Hematopoietic multipotent progenitor cell treated with erythropoietin and hydrocortisone succinate and interleukin-3 and kit ligand, for 6 days (in vitro differentiated cells): Measurements from ENCODE around the gene ESAM.
"Not testable (repeated sequence)": the region's sequence is repeated elsewhere in the genome, so short reads cannot be mapped to it uniquely, and the experiment has no call there.

ENCODE experiments used
- DNase-seq: peaks from one replicate; pipeline ENCODE4 v3.0.0-alpha.2; 2015

Gene ESAM

GRCh38 chr11:124762105-124762623 lies at the start of gene ESAM:
TSS of gene ESAM (minus strand) at chr11:124762290. CDS start at chr11:124762154, 136 bp downstream.
- DNase-seq: peak; percentile 75

- no peak for DNase-seq
These were observed 49.5 kb upstream of the ESAM start for GRCh38 chr11:124811399-124812125.

DNA sequence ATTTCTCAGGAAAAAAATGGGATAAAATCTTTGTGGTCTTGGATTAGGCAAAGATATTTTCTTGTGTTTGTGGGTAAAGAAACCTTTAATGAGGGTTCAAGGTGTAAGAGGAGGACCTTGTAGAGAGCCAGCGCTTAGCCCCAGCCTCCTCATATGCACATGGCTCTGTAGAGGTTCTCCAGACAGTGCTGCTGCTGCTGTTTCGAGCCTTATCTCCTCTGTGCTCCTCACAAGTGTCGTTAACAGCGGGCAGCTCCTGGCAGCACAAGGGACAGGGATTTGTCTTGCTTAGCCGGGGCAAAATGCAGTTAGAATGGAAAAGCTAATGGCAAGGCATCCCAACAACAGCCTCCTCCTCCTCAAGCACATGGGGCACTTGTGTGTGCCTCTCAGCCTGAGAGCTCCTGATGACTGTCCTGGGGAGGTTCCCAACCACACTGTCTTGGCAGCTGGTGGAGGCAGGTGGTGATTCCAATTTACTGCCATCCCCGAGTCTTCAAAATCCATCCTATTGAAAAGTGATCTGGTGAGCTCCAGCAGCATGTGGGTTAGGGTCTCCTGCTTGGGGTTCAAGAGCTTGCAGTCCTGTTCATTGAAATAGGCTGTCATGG lies 45.7 kb upstream of the ESAM start:
- DNase-seq: no peak

GRCh38 chr11:124807201-124807600 lies 45.1 kb upstream of the ESAM start:
- DNase-seq: no peak

- DNase-seq: no peak
These were observed 42.8 kb upstream of the ESAM start for GRCh38 chr11:124804884-124805283.

DNA sequence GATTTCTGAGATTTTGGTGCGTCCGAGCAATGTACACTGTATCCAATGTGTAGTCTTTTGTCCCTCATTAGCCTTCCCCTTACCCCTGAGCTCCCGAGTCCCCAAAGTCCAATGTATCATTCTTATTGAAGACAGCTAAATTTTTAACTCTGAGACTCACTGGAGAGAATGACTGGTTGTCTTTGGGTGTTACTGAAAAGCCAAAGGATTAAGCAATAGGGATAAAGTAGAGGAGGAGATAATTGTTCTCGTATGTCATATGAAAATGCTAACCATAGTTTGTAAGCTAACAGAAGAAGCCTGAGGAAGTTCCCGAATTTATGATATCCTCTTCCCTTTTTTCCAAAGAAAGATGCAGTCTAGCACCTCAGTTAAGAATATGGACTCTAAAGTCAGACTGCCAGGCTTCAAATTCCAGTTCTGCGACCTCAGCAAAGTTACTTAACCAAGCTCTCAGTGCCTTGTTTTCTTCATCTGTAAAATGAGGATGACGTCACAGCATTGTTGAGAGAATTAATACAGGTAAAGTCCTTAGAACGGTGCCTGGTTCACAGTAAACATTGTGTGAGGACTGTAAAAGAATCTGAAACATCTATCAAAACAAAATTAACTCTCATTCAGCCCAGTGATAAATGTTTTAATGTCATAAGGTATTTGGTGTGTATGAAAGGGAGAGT lies 39.7 kb upstream of the ESAM start:
- no peak for DNase-seq

GRCh38 chr11:124801014-124801413 lies 38.9 kb upstream of the ESAM start:
- DNase-seq: no peak

- peak; percentile 76 for DNase-seq
These were observed 38.3 kb upstream of the ESAM start, which contains the start of gene MSANTD2 for GRCh38 chr11:124800226-124800929. TSS of gene MSANTD2 (minus strand) at chr11:124800406. CDS start at chr11:124800380, 26 bp downstream.

DNA sequence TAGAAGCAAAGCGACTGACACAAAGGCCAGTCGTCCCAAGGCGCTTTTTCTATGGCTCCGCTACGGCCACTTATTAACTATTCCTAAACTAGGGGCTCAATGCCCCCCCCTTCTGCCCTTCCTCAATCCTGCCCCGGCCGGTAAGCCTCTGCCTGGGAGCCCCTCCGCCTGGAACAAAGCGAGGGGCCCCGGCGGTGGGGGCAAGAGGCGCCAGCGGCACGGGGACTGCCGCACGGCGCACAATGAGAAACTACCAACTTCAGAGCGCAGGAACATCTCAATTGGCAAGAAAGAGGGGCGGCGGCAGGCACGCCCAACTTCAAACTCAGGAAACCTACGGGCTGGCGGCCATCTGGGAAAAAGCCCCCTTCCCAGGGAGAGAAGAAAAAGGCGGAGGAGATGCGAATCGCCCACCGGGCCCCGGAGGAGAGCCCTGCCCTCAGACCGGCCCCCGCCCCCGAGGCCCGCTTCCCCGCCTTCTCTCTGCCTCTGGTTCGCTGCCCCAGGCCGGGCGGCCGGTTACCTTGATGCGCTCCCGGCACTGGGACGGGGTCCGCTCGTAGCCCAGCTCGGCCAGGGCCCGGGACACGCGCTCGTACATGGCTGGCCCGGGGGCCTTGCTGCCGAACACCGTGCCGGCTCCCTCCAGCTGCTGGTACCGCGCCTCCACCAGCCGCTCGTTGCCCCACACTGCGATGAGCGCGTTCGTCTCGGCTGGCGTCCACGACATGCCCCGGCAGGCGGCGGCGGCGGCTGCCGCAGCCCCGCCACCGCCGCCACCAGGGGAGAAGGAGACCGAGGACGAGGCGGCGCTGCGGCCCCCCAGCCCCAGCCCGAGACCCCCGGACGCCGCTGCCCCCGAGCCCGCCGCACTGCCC lies 37.5 kb upstream of the ESAM start:
- peak; percentile 64 for DNase-seq

GRCh38 chr11:124798991-124799347 lies 36.9 kb upstream of the ESAM start:
- peak; percentile 4 for DNase-seq

- no peak for DNase-seq
These were observed 34.2 kb upstream of the ESAM start for GRCh38 chr11:124796312-124796711.

DNA sequence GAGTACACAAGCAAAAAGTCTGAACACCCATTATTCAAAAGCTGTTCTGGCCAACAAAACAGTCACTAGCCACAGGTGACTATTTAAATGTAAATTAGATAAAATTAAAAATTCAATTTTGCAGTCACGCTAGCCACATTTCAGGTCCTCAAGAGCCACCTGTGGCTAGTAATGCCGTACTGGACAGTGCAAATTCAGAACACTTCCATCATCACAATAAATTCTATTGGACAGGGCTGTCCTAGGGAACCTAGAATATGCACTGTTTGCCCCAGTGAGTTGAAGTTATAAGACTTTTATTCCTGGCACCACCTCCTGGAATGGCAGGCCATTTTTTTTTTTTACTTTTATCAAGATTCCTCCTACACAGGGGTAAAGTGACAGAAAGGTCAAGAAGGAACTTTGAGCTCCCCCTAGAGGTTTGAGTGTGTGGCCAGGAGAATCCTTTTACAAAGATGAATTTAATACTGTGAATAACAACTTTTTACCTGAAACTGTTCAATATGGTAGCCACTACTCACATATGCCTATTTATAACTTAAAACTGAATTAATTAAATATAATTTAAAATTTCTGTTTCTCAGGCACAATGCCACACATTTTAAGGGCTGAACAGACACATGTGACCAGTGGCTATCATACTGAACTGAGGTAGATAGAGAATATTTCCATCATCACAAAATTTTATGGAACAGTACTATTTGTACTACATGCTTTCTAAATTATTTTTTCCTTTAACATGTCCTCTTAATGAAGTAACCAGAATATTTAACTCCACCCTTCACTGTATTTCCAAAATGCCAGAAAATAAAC lies 31.6 kb upstream of the ESAM start:
- DNase-seq: peak; percentile 91

GRCh38 chr11:124791626-124792341 lies 29.7 kb upstream of the ESAM start:
- DNase-seq: no peak

- DNase-seq: no peak
These were observed 26.4 kb upstream of the ESAM start for GRCh38 chr11:124788521-124788920.

DNA sequence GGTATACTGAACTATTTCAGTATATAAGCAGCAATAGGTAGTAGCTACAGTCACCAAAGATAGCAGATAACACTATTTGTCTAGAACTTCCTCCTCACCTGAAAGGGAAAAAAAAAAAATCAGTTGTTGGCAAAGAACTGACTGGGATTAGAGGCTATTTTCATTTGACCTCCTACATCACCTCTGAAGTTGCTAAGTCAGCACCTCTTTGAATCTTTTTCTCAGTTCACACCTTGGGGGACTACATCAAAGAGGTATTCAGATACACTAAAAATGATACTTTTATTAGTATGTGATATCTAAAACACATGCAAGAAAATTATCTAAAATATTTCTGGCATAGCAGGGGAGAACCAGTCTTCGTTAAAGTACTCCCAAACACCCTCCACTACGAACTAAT lies 22.0 kb upstream of the ESAM start:
- DNase-seq: no peak

- DNase-seq: no peak
These were observed 20.9 kb upstream of the ESAM start for GRCh38 chr11:124783002-124783401.

DNA sequence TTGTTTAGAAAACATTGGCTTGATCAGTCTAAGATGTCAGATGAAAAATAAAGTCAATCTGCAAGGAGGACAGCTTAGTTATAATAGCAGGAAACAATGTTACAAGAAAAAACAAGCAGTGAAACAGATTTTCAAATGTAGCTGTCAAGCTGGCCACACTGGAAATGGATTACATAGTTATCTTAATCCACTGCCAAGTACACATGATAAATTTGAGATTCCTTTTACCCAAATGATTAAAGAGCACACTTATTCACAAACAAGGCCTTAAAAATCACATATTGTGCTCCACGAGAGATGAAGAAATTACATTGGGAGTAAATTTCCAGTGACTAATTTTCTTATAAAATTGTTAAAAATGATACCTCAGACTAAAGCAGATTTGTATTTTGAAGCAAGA lies 17.5 kb upstream of the ESAM start:
- no peak for DNase-seq

- no peak for DNase-seq
These were observed 16.2 kb upstream of the ESAM start for GRCh38 chr11:124778281-124778680.

DNA sequence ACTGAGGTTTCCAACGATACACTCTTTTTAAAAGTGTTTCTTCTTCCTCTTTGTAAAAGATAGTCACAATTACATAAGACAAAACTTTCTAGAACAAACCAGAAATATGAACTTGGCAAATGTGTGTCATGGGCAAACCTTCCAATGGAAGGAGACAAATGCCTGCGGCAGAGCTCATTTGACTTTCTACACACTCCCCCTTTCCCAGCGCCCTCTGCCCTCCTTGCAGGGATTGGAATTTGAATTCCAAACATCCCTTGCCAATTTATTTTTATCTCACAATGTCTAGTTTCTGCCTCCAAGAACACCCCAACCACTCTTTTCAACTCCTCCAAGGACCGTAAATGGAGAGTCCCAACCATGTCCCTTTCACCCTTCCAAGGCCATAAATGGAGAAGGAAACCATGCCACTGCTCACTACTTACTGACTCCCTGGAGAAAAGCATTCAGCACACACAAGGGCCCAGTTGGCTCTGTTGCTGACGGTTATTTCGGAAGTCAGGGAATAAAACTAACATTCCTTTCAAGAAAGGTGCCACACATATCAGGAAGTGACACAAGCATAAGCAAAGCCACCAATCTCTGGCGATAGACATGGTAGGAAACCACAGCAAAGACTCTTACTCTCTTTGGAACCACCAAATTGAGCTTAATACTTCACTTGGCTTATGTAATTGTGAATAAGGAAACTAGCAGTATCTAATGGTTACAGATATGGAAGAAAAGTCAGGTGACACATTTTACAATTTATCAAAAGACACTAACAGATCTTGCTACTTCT lies 15.0 kb upstream of the ESAM start:
- no peak for DNase-seq

- DNase-seq: not testable (repeated sequence)
These were observed 8.9 kb upstream of the ESAM start for GRCh38 chr11:124770959-124771358.
